Measurements from ENCODE around the gene STARD7. TPM values are rescaled to one million over a fixed set of nuclear protein-coding genes. Genes with fewer than 3 reads are reported as not detected.

Gene STARD7
- total and polyA plus RNA-seq, 9 of the 15 experiments (the other 6 are each of a cell fraction or from before 2014, with no cell fraction given) = 90.9 to 196 (median 145) TPM

DNA sequence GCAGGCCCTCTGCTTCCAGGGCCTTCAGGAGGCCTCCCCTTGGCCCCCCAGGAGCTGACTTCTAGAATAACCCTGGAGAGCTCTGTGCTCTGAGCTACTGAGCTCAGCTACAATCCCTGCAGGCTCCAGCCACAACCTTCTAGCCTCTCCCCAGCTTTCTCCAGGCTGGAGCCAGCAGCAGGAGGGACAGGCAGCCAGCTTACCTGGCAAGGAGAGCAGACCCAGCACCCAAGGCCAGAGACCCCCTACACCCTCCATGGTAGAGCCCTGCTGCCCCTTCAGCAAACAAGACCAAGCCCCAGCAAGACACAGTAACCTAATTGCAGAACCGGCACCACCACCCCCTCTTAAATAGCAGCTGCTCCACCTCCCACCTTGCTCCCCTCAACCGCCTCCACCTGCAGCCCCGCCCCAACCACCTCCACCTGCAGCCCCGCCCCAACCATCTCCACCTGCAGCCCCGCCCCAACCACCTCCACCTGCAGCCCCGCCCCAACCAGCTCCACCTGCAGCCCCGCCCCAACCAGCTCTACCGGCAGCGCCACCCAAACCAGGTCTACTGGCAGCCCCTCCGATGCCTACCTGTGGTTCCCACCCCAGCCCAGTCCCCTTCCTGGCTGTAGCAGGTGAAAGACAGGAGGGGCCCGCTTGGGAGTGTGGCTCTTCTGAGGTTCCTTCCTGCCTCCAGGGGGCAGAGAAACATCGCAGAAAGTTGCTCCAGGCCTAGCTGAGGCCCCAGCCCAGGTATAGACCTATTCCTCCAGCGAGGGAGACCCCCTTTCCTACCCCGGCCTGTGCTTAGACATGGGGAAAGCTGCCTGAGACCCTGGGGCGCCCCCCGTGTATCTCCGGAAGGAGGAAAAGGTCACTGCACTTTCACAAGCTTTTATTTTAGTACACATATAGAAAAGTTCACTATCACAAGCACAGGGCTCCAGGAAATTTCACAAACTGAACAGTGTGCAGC is 70.2 kb downstream of the STARD7 start, which contains the start of gene ASTL:
TSS of gene ASTL (minus strand) at position 324 of the 967 bp plus-strand sequence. CDS start at position 258, 66 bp downstream.
- H3K4me3 ChIP-seq = no peak within 1 kb of the TSS
- peaks cover 29 to 55% of the 10 kb centered on the region in 2 experiments for H3K27me3 ChIP-seq (ENCODE audit: control insufficient read depth in 2 of 2, insufficient read depth in 2 of 2, low read length in 2 of 2)
- WGBS (ENCODE audit: insufficient coverage, low coverage, missing lambda C conversion rate) = 2% methylated on average over 11 of the region's 17 CpGs
- peak; percentile 87 for ATAC-seq
- in situ Hi-C loops (cut with MboI) = no loop called here
- DNase-seq (ENCODE audit: extremely low read depth in 1 of 4, low spot score in 3 of 4) = peak; percentile 41 to 70 (median 60)
- no peak within 1 kb of the TSS for H3K4me2 ChIP-seq (ENCODE audit: insufficient read depth, low read length)
- no peak within 1 kb of the TSS for H3K9ac ChIP-seq (ENCODE audit: insufficient read depth in 1 of 2, low read depth in 2 of 2, low read length in 2 of 2)
- CTCF ChIA-PET (ENCODE audit: low intra/inter-chr PET ratio) = interaction anchor here (0.6 to 3.0 kb wide), 6 partner anchors 9 to 416 kb away, joined by 3 to 40 read pairs (median 4); no protein-coding TSS in a partner anchor
- H3K27ac ChIP-seq (ENCODE audit: extremely low read depth, low read depth, low read length) = no peak within 1 kb of the TSS
- H3K36me3 ChIP-seq (ENCODE audit: control insufficient read depth, insufficient read depth, low read length) = no peaks in the 10 kb centered on the region
- H4K20me1 ChIP-seq (replicated peaks; ENCODE audit: control insufficient read depth, insufficient read depth, low read length) = 0 out of 2 replicates have a peak, but pooled peaks cover 12% of the 10 kb centered on the region
- H3K9me1 ChIP-seq (ENCODE audit: control insufficient read depth, insufficient read depth, low read length) = no peaks in the 10 kb centered on the region
- no TSS peak for BruUV-seq (replicated peaks)
- POLR2A ChIA-PET = interaction anchor here (1.3 kb wide), 1 partner anchor 36 kb away, joined by 6 read pairs; no protein-coding TSS in a partner anchor
- peak; percentile 84 for FAIRE-seq
- H3K9me3 ChIP-seq (replicated peaks; ENCODE audit: control insufficient read depth, insufficient read depth, low read depth, low read length) = no peaks in the 10 kb centered on the region
- H2AFZ ChIP-seq (ENCODE audit: low read depth, low read length) = no peak within 1 kb of the TSS
- intact Hi-C loops (cut with micrococcal nuclease) = loop anchor here (1.0 to 2.0 kb wide), 3 partner anchors 36 to 370 kb away; no protein-coding TSS in a partner anchor
- no peaks in the 10 kb centered on the region for H3K79me2 ChIP-seq (ENCODE audit: control insufficient read depth, insufficient read depth, low read length)
- H3K4me1 ChIP-seq (replicated peaks in 1 of 2; ENCODE audit: control insufficient read depth in 2 of 2, insufficient read depth in 2 of 2, low read length in 2 of 2) = peaks cover 0 to 9% of the 10 kb centered on the region in 2 experiments; a peak in 3 of 5 replicates
- TF ChIP-seq, protein P1, sequence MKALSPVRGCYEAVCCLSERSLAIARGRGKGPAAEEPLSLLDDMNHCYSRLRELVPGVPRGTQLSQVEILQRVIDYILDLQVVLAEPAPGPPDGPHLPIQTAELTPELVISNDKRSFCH (CRISPR knock-in tag; IDR thresholded peaks at IDR 0.05) = no peak
- TF ChIP-seq, protein P1 (tag; IDR thresholded peaks at IDR 0.05) = no peak
- TF ChIP-seq, protein P2, sequence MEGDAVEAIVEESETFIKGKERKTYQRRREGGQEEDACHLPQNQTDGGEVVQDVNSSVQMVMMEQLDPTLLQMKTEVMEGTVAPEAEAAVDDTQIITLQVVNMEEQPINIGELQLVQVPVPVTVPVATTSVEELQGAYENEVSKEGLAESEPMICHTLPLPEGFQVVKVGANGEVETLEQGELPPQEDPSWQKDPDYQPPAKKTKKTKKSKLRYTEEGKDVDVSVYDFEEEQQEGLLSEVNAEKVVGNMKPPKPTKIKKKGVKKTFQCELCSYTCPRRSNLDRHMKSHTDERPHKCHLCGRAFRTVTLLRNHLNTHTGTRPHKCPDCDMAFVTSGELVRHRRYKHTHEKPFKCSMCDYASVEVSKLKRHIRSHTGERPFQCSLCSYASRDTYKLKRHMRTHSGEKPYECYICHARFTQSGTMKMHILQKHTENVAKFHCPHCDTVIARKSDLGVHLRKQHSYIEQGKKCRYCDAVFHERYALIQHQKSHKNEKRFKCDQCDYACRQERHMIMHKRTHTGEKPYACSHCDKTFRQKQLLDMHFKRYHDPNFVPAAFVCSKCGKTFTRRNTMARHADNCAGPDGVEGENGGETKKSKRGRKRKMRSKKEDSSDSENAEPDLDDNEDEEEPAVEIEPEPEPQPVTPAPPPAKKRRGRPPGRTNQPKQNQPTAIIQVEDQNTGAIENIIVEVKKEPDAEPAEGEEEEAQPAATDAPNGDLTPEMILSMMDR (IDR thresholded peaks at IDR 0.05 in 2 of 3, conservative IDR thresholded peaks at IDR 0.05 in 1 of 3; ENCODE audit: insufficient read depth in 2 of 3, low read depth in 1 of 3, low read length in 3 of 3) = peak; percentile 82 to 83 (median 82)
- peak; percentile 70; the same call in 1 of the 2 replicates for TF ChIP-seq STAG1 (CRISPR knock-in tag; IDR thresholded peaks at IDR 0.05; ENCODE audit: borderline replicate concordance)
- TF ChIP-seq, protein P3, sequence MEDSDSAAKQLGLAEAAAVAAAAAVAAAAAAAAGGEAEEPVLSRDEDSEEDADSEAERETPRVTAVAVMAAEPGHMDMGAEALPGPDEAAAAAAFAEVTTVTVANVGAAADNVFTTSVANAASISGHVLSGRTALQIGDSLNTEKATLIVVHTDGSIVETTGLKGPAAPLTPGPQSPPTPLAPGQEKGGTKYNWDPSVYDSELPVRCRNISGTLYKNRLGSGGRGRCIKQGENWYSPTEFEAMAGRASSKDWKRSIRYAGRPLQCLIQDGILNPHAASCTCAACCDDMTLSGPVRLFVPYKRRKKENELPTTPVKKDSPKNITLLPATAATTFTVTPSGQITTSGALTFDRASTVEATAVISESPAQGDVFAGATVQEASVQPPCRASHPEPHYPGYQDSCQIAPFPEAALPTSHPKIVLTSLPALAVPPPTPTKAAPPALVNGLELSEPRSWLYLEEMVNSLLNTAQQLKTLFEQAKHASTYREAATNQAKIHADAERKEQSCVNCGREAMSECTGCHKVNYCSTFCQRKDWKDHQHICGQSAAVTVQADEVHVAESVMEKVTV (CRISPR knock-in tag; IDR thresholded peaks at IDR 0.05) = peak; percentile 84
- TF ChIP-seq RB1 (IDR thresholded peaks at IDR 0.05; ENCODE audit: low read depth) = peak; percentile 57; the same call in 1 of the 2 replicates

All from K562 (cell line).